Activated naive CD4-positive, alpha-beta T cell treated with anti-CD3 and anti-CD28 coated beads, Interleukin-2, amount 50 U/mL, for 72 hours (primary cell): ENCODE results near the gene STX1B. TPM values are rescaled to one million over a fixed set of nuclear protein-coding genes. Genes with fewer than 3 reads are reported as not detected.

Experiments used
- ATAC-seq, 2 donors: fragments of 150-1000 bp; cut with Tn5 transposase; 2 replicates each; pipeline ENCODE4 v1.10.0; 2021; ENCODE audit warnings: mild to moderate bottlenecking in 2 of 2, moderate library complexity in 2 of 2
- DNase-seq, 2 donors: peaks; one replicate each; pipeline ENCODE4 v3.0.0; 2021 to 2022; ENCODE audit warnings: low spot score in 2 of 2
- H3K27ac Mint-ChIP-seq, 2 donors: one replicate each; pipeline ENCODE4 v1.8.0; 2022; ENCODE audit warnings: mild to moderate bottlenecking in 2 of 2, mixed read lengths in 2 of 2
- H3K36me3 Mint-ChIP-seq, 2 donors: one replicate each; pipeline ENCODE4 v1.8.0; 2022; ENCODE audit warnings: mixed read lengths in 2 of 2
- H3K9me3 Mint-ChIP-seq, 2 donors: one replicate each; pipeline ENCODE4 v1.8.0; 2022; ENCODE audit warnings: mixed read lengths in 2 of 2
- total RNA-seq, 2 donors: library from RNA; stranded (reverse); gene quantifications; one replicate each; pipeline ENCODE4 v1.2.3, GENCODE V29; 2022

The STX1B gene
- total RNA-seq, 2 donors from 2014 or later: 0.87 to 4.5 TPM

DNA sequence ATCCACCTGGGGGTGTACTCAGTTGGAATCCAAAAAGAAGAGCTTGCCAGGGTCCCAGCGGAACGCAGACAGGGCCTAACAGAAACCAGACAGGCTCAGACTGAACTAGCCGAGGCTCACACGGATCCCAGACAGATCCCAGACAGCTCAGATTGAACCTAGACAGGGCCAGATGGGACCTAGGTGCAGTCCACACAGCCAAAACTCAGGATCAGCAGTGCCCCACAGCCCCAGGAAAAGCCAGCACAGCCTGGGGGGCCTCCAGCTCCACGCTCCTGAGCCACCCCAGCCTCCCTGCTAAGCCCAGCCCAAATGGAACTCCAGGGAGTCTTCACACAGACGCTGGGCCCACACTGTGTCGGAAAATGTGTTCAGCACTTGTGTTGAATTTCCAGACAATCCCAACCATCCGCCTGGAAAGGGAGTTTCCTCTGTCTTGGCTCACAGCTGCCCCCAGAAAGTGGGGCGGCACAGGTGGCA lies 7.5 kb downstream of the STX1B start:
- Mint-ChIP-seq H3K9me3 (no peaks in the 10 kb centered on the region), H3K36me3 (no peaks in the 10 kb centered on the region), H3K27ac (peak overlapping the region in 1 of 2 donors; percentile 56)
- DNase-seq: no peak
- no peak for ATAC-seq

DNA sequence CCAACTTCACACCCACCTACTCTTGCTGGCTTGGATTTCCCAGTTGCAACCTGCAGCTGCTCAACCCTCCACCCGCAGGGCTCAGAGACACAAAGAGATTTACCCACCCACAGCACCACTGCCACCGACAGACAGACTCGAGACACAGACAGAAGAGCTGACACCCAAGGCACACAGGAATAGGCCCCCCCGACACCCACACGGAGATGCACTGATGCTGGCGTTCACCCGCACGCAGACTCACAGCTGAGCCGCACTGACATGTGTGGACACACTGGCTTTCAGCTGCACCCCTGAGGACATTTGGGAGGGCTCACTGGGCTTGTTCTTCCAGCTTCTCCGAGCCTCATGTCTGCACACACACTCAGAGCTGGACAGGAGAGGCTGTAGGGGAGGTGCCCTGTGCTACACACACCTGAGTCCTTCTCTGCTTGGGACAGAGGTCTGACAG lies 8.2 kb downstream of the STX1B start:
- ATAC-seq (no peak), DNase-seq (no peak)
- no peak overlapping the region for H3K27ac Mint-ChIP-seq
- no peaks in the 10 kb centered on the region for H3K36me3 Mint-ChIP-seq
- H3K9me3 Mint-ChIP-seq: no peaks in the 10 kb centered on the region

DNA sequence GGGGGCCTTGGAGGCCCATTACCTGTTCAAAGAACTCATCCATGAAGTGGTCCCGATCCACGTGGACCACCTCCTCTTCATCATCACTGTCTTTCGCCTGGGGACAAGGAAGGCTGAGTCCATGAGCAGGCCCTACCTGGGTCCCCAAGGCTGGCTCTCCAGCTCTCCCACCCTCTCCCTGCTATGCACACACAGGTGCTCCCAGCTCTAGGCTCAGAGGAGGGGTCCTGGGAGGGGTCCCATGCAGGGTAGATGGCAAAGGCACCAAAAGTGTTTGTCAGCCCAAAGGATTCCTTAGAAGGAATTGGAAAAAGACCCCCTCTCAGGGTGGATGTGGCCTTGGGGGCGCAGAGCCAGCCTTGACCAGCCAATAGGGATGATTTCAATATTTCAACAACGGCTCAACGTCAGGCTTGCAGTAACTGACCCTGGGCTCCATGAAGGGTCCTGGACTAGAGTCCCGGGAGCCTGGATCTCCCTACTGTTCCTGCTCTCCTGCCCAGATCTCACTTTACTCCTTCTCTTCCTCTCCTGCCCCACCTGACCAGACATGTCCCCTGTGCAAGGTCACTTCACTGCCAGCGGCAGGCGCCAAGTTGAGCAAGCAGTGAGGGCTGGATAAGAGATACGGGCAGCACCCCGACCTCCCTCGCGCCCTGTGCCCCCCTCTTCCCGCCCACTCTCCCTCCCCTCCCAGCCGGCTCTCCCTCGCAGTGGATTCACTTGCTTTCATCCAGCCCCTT lies 8.8 kb downstream of the STX1B start:
- no peaks in the 10 kb centered on the region for H3K9me3 Mint-ChIP-seq
- no peaks in the 10 kb centered on the region for H3K36me3 Mint-ChIP-seq
- DNase-seq (no peak), ATAC-seq (no peak)
- no peak overlapping the region for H3K27ac Mint-ChIP-seq

DNA sequence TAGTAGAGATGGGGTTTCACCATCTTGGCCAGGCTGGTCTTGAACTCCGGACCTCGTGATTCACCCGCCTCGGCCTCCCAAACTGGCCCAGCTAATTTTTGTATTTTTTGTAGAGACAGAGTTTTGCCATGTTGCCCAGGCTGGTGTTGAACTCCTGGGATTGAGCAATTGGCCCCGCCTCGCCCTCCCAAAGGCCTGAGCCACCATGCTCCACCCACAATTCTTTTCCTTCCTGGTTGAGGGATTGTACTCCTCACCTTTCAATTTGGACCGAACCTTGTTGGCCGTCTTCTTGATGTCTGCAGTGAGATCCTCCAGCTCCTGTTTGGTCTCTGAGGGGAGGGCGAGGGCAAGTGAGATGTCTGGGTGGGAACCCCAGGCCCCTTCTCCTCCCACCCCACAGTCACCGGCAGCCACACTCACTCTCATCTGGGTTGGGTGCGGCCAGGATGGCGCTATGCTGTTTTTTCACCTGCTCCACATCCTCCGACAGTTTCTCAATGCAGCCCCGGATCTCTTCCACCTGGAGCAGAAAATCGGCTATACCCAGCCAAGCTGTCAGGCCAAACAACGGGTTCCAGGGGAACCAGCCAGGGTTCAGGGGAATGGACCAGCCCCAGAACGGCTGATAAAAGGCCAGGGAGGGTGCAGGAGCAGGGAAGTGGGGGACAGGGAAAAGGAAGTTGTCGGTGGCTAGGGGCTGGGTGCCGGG lies 9.6 kb downstream of the STX1B start:
- Mint-ChIP-seq H3K9me3 (no peaks in the 10 kb centered on the region), H3K27ac (no peak overlapping the region), H3K36me3 (no peaks in the 10 kb centered on the region)
- DNase-seq (no peak), ATAC-seq (no peak)

DNA sequence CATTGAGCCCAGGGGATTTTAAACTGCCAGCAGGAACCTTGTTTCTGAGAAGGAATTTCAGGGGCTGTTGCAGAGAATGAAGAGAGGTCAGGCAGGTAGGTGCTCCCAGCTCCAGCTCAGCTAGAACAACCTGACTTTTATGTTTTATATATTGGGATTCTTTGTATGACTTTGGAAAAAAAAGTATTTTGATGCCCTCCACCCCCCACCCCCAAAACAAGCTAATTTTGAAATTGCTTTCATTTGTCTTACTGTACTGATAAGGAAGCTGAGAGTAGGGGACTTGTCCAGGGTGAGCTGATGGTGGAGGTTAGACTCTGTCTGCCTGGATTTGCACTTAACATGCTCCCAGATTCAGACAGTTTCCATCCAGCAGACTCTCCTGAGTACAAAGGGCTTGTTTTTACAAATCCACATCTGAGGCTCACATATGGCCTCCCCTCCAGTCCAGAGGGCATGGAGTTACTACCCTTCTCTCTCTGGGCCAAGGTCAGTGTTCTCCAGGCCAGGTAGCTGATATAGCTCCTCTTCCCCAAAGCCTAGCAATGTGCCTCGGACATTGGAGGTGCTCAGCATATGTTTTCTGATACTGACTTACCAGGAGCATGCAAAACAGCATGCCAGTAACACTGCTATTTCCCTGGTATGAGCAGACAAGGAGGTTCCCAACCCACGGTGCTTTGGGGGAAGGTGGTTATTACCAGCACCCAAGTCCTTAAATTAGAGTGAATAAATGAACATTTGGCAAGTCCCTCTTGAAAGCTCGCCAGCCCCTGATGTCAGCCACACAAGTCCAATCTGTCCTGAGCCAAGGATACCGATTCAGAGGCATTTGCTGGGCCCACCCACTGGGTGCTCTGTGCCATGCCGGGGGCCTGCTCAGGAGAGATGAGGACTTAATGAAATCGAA lies 11.3 kb downstream of the STX1B start:
- DNase-seq (no peak), ATAC-seq (no peak)
- Mint-ChIP-seq H3K27ac (no peak overlapping the region), H3K9me3 (no peaks in the 10 kb centered on the region), H3K36me3 (no peaks in the 10 kb centered on the region)

DNA sequence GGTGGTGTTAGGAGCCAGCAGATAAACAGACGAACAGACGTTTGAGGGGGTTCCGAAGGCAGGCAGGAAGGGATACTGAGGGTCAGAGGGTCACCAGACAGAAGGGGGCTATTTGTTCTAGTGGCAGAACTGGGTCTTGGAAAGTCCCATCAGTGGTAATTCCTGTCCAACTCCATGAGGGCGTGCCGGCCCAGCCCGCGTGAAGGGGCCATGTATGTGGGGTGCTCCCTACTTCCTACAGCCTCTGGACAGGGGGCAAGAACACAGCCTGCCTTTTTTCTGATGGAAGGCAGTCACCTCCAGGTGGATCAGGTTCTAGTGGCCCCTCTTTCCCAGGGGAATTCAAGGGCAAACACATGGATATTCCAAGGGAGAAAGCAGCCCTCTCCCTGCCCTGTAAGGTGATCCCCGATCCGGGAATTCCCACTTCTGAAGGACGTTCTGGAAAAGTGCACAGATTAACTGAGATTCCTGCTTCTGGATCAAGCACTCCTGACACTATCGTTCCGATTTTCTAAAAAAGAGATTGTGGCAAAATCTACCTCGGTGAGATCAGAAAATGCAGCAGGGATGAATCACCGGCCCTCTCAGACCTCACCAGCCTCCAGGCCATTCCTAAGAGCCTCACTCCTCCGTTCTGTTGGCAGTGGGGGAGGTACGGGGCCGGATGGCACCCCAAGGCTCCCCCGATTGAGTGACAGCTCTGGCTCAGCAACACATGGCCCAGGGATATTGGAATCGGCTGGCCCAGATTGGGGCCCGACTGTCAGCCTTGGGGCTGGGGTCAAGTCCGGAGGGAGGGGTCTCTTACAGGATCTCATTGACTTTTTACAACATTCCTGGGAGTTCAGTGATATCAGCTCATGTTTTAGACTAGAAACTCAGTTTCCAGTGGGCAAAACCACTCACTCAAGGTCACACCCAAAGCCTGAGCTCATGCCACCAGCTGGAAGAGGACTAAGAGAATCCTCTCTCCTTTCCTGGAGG lies 12.4 kb downstream of the STX1B start:
- Mint-ChIP-seq H3K27ac (no peak overlapping the region), H3K9me3 (no peaks in the 10 kb centered on the region), H3K36me3 (no peaks in the 10 kb centered on the region)
- DNase-seq (no peak), ATAC-seq (no peak)

DNA sequence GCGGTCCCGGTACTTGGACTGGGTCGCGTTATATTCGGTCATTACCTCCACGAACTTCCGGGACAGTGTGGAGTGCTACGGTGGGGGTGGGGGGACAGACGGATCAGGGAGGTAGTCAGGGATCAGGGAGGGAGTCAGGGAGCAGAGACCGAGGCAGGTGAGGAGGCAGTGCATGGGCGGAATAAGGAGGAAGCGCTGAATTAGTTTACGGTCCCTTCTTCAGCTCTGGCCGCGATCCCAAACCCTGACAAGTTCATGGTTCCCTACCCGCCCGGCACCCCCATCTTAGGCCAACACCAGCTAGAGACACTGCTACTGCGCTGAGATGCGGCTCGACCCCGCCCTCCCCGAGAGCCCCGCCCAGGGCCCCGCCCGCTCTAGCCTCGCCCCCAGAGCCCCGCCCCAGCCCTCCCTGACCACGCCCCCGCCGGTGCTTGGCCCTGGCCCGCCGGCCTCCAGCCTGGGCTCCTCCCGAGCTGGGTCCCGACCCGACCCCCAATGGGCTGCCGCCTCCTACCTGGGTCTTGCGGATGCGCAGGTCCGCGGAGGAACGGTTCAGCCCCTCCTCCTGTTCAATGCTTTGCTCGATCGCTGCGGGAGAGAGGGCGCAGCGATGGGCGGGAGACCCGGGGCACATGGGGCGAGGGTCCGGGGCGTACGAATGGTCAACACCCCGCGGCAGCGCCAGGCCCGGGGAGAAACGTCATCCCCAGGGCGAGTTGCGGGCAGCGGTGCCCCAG lies 13.3 kb downstream of the STX1B start:
- peak; percentile 66 to 77 for DNase-seq
- Mint-ChIP-seq H3K9me3 (no peaks in the 10 kb centered on the region), H3K27ac (peak overlapping the region in 1 of 2 donors; percentile 85), H3K36me3 (no peaks in the 10 kb centered on the region)
- ATAC-seq: peak; percentile 79 to 92

DNA sequence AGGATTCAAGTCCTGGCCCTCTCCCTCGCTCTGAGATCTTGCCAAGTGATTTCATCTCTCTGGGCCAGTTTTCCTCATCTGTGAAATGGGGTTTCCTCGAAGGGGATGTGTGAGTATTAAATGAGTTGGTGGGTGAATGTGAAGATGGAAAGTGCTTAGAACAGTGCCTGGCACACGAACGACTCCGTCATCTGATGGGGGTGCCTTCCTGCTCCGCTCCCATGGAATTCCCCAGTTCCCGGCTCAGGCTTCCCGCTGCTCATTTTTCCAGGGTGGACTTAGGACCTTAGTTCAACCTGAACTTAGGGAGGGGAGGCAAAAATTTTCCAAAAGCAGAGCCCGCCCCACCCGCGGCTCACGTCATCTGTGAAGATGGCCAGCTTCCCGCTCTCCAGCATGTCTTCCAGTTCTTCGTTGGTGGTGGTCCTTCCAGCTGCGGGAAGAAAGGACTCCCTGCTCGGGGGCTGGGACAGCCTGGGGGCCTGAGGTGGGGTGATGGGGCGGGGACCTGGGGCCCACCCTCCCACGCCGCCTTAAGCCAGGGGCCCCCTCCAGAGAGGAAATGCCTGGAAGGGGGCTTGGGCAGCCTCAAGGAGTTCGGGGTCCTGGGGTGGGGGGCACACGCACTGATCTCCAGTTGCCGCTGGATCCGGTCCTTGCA lies 14.0 kb downstream of the STX1B start:
- ATAC-seq (no peak), DNase-seq (no peak)
- H3K36me3 Mint-ChIP-seq: no peaks in the 10 kb centered on the region
- peak overlapping the region in 1 of 2 donors; percentile 85 for H3K27ac Mint-ChIP-seq
- no peaks in the 10 kb centered on the region for H3K9me3 Mint-ChIP-seq

DNA sequence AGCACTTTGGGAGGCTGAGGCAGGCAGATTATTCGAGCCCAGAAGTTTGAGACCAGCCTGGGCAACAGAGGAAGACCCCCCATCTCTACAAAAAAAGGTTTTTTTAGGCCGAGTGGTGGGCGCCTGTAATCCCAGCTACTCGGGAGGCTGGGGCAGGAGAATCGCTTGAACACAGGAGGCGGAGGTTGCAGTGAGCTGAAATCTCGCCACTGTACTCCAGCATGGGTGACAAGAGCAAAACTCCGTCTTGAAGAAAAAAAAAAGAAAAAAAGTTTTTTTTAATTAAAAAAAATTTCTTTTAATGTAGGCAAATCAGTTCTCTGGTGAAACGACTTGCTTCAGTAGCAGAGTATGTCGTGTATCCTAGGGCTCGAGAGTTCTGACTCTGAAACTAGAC lies 14.5 kb downstream of the STX1B start:
- no peak for ATAC-seq
- Mint-ChIP-seq H3K9me3 (no peaks in the 10 kb centered on the region), H3K36me3 (no peaks in the 10 kb centered on the region), H3K27ac (no peak overlapping the region)
- DNase-seq: no peak

DNA sequence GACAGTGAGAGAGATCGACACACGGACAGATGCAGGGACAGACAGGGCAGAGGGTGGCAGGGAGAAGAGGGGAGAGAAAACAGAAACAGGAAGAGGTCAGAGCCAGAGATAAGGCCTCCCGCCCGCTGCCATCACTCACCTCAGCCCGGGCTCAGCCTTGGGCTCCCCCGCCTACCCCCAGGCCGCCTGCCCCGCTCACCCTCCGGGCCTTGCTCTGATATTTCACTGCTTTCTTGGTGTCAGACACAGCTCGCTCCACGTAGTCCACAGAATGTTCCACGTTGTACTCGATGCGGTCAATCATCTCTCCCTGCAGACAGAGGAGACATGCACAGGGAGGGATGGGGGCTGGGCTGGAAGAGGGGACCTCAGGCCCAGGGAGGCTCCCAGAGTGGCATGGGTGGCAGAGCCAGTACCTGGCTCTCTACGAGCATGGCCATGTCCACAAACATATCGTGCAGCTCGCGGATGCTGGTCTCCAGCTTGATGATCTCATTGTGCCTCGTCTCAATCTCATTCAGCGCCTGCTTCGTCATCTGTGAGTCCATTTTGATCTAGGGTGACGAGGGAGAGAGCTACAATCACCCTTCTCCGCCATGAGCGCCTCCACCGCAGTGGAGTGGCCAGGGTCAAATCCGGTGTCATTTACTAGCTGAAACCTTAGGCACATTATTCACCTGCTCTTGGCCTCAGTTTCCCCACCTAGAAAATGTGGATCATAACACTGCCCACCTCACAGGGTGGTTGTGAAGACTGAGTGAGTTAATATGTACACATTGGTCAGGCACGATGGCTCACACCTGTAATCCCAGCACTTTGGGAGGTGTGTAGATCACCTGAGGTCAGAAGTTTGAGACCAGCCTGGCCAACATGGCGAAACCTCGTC lies 17.3 kb downstream of the STX1B start:
- DNase-seq (no peak), ATAC-seq (no peak)
- no peaks in the 10 kb centered on the region for H3K9me3 Mint-ChIP-seq
- no peaks in the 10 kb centered on the region for H3K36me3 Mint-ChIP-seq
- H3K27ac Mint-ChIP-seq: no peak overlapping the region

DNA sequence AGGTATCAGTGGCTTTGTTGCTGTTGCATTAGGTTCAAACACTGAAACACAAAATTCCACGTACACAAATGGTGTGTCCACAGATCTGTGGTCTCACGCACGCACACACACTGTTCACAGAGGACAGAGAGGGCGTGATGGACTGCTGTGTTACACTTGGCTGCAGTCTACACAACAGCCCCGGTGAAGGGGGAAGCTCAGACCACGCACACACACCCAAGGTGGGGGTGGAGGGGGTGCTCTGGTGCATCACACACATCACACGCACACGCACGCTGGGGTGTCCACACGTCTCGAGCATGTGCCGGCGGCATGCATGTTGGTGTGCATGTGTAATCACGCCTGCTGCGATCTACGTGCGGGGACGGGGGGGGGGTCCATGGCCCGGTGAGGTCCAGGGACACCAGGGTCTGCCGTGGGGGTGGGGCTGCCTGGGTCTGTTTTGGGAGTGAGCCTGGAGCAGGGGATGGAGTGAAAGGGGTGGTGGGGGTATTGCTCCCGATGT lies 18.1 kb downstream of the STX1B start:
- ATAC-seq: no peak

DNA sequence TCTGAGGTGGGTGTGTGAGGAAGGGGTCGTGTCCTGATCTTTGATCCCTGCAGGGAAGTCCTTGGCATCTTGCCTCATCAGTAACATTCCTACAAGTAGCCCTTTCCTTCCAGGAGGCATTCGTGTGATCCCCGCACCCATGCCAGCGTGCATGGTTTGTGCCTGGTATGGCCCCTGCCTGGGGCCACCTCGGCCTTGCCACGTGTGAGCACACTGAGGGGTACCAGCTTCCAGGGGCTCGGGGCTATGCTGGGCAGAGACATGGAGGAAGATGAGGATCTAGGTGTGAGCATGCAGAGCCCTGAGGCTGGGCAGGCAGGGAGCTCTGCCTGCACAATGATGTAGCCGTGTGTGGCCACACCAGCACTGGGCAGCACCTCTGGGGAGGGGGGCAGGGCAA lies 19.4 kb downstream of the STX1B start:
- DNase-seq (no peak), ATAC-seq (no peak)
- H3K36me3 Mint-ChIP-seq: no peaks in the 10 kb centered on the region
- no peak overlapping the region for H3K27ac Mint-ChIP-seq
- H3K9me3 Mint-ChIP-seq: no peaks in the 10 kb centered on the region

More for the DNA sequence above, 18.1 kb downstream of the STX1B start:
- no peak for DNase-seq
- Mint-ChIP-seq H3K27ac (no peak overlapping the region), H3K36me3 (no peaks in the 10 kb centered on the region), H3K9me3 (no peaks in the 10 kb centered on the region)

DNA sequence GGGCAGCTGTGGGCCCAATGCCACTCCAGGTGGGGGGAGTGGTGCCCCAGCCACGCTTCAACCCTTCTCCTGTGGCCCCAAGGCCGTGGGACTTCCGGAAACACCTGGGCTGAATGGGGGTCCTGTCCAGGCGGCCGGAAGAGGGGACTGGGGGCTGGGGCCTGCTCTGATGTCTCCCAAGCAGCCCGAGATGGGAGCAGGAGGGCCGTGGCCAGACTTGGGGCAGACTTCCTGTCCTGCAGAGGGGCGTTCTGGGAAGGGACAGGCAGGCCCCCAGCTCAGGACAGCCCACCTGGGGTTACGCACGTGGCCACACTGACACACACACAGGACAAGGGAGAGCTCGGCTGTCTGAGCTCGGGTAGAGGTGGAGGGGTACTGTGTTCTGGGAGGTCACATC lies 20.3 kb downstream of the STX1B start:
- ATAC-seq (no peak), DNase-seq (no peak)
- no peak overlapping the region for H3K27ac Mint-ChIP-seq
- no peaks in the 10 kb centered on the region for H3K36me3 Mint-ChIP-seq
- H3K9me3 Mint-ChIP-seq: no peaks in the 10 kb centered on the region

DNA sequence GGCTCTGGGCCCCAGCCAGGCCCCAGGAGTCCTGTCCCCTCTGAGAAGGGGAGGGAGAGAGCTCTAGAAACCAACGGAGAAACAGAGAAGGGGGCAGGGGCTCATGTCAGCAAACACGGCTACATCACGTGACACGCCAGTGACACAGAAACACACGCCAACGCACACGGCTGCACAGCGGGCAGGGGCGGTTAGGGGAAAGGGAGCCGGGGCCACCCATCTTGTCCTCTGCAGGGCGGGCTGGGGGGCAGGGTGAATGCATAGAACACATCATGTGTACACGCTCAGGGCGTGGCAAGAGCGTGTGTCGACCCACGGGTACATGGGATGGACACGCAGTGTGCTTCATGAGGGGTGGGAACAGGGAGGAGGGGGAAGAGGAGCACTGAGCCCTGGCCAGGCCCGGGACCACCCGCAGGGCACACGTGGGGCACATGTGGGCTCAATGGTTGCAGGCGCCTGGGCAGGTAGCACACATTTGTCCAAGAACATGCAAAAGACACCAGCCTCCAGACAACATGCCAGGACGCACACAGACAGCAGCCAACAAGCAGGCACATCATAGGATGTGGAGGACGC lies 20.9 kb downstream of the STX1B start:
- no peak overlapping the region for H3K27ac Mint-ChIP-seq
- DNase-seq: no peak
- no peak for ATAC-seq
- H3K36me3 Mint-ChIP-seq: no peaks in the 10 kb centered on the region
- no peaks in the 10 kb centered on the region for H3K9me3 Mint-ChIP-seq
